ELR (cell line): Measurements from ENCODE around the gene MLF2.
"Not testable (repeated sequence)": the region's sequence is repeated elsewhere in the genome, so short reads cannot be mapped to it uniquely, and the experiment has no call there.

Source experiments
- DNase-seq: peaks from one replicate; pipeline ENCODE4 v3.0.0-alpha.2; 2015; ENCODE audit warnings: low read depth

Gene MLF2

GRCh38 chr12:6734506-6735387 lies 18.2 kb downstream of the MLF2 start:
- no peak for DNase-seq

- DNase-seq = no peak
Observed at GRCh38 chr12:6730169-6730568, 22.8 kb downstream of the MLF2 start.

GRCh38 chr12:6729186-6729585 lies 23.8 kb downstream of the MLF2 start:
- DNase-seq = no peak

- DNase-seq = no peak
Observed at GRCh38 chr12:6725350-6725749, 27.6 kb downstream of the MLF2 start.

GRCh38 chr12:6724409-6724797 lies 28.5 kb downstream of the MLF2 start:
- DNase-seq = peak; percentile 52

GRCh38 chr12:6723607-6724408 lies 29.1 kb downstream of the MLF2 start, which contains the start of gene COPS7A:
TSS of gene COPS7A (plus strand) at chr12:6724046. CDS start at chr12:6724657, 611 bp downstream.
- DNase-seq = peak; percentile 99

GRCh38 chr12:6722863-6723262 lies 30.1 kb downstream of the MLF2 start:
- no peak for DNase-seq

GRCh38 chr12:6716874-6717437 lies 36.0 kb downstream of the MLF2 start:
- no peak for DNase-seq

GRCh38 chr12:6716031-6716873 lies 36.7 kb downstream of the MLF2 start:
- DNase-seq = not testable (repeated sequence)

GRCh38 chr12:6708960-6709394 lies 44.0 kb downstream of the MLF2 start:
- DNase-seq = no peak

- not testable (repeated sequence) for DNase-seq
Observed at GRCh38 chr12:6708351-6708750, 44.6 kb downstream of the MLF2 start.

- peak; percentile 48 for DNase-seq
Observed at GRCh38 chr12:6703631-6704030, 49.3 kb downstream of the MLF2 start.

GRCh38 chr12:6701078-6701768 lies 51.7 kb downstream of the MLF2 start:
- DNase-seq = peak; percentile 41

GRCh38 chr12:6700646-6701051 lies 52.3 kb downstream of the MLF2 start, which contains the start of gene PIANP:
TSS of gene PIANP (minus strand) at chr12:6700815. CDS start at chr12:6698061, 2,754 bp downstream.
- DNase-seq = peak; percentile 52

GRCh38 chr12:6699989-6700645 lies 52.8 kb downstream of the MLF2 start:
- peak; percentile 24 for DNase-seq

GRCh38 chr12:6699259-6699988 lies 53.5 kb downstream of the MLF2 start:
- no peak for DNase-seq

- no peak for DNase-seq
Observed at GRCh38 chr12:6698352-6699046, 54.4 kb downstream of the MLF2 start.
